ENCODE results near the gene EIF4ENIF1. TPM values are rescaled to one million over a fixed set of nuclear protein-coding genes. Genes with fewer than 3 reads are reported as not detected.

EIF4ENIF1 gene
- total RNA-seq, 4 donors from 2014 or later, result 22.2 to 47.9 (median 26.2) TPM

DNA sequence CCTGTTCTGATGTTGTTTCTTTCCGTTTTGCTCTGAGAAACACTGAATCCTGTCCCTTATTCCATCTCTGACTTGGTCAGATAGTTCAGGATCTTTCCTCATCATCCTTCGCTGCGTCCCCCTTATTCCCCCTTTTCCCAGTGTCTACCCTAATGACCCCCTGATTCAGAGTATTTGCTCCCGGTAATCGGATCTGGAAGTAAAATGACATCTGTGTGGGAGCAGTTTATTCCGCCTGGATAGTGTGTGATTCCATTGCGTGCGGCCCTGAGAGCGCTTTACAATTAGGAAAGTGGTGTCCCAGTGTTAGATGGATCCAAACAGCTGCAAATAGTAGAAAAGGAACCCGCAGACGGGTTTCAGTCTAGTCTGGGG lies 89.6 kb downstream of the EIF4ENIF1 start:
- no peak for DNase-seq
- peaks cover 0 to 16% (median 3%) of the 10 kb centered on the region in 4 donors for H3K4me1 ChIP-seq

DNA sequence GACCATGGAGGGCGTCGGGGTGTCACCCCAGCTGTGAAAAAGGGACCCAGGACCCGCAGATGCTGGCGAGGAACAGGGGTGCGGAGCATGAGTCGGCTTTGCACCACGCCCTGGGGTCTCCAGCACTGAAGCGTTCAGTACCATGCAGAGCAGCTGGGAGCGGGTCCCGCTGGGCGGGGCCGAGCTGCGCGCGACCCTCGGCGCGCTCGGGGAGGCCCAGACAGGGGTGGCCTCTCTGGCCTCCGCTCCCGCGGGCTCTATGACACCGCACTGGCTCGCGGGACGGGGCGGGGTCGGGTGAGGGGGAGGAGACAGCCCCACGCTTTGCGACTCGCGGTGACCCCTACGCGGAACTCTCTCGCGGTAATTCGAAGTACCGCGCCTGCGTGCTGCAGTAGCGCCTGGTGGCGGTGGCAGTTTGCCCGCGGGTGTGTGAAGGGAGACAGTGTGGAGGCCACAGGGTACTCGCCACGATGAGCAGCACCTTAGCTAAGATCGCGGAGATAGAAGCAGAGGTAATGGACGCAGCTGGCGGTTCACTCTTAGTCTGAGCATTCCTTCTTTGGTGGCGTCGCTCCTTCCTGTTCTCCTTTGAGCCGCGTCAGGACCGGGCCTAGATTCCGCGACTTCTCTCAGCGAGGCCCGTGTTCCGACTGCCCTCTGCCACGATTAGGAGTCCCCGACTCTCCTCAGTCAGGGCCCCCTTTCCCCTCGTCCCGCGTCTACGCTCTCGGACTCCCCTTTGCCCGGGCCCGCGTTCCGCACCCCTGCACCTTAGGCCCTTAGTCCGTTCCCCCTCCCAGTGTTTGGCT lies 90.2 kb downstream of the EIF4ENIF1 start, which contains the start of gene DRG1:
Gene DRG1 (plus strand): TSS at position 394 of the 812 bp plus-strand sequence. CDS start 80 bp downstream, at position 474.
- peak; percentile 95 to 98 (median 98) for DNase-seq
- Histone ChIP-seq H3K4me1 (peaks cover 0 to 16% (median 3%) of the 10 kb centered on the region in 4 donors), H3K27me3 (no peaks in the 10 kb centered on the region), H3K36me3 (peaks cover 0 to 24% (median 0%) of the 10 kb centered on the region in 3 donors), H3K9me3 (no peaks in the 10 kb centered on the region), H3K4me3 (peak within 1 kb of the TSS; percentile 56 to 82 (median 70)), H3K27ac (peak within 1 kb of the TSS; percentile 72 to 89 (median 84))
- TF ChIP-seq, protein P1, sequence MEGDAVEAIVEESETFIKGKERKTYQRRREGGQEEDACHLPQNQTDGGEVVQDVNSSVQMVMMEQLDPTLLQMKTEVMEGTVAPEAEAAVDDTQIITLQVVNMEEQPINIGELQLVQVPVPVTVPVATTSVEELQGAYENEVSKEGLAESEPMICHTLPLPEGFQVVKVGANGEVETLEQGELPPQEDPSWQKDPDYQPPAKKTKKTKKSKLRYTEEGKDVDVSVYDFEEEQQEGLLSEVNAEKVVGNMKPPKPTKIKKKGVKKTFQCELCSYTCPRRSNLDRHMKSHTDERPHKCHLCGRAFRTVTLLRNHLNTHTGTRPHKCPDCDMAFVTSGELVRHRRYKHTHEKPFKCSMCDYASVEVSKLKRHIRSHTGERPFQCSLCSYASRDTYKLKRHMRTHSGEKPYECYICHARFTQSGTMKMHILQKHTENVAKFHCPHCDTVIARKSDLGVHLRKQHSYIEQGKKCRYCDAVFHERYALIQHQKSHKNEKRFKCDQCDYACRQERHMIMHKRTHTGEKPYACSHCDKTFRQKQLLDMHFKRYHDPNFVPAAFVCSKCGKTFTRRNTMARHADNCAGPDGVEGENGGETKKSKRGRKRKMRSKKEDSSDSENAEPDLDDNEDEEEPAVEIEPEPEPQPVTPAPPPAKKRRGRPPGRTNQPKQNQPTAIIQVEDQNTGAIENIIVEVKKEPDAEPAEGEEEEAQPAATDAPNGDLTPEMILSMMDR (IDR thresholded peaks at IDR 0.05), result peak in 4 of 6 experiments; percentile 18 to 43 (median 40)
- TF ChIP-seq POLR2A (IDR thresholded peaks at IDR 0.05), result peak; percentile 93 to 94

More for the DNA sequence above, 89.6 kb downstream of the EIF4ENIF1 start:
- Histone ChIP-seq H3K27me3 (no peaks in the 10 kb centered on the region), H3K36me3 (peaks cover 0 to 30% (median 0%) of the 10 kb centered on the region in 3 donors), H3K9me3 (no peaks in the 10 kb centered on the region), H3K27ac (peak overlapping the region; percentile 72 to 89 (median 84)), H3K4me3 (peak overlapping the region; percentile 56 to 82 (median 70))
- TF ChIP-seq, protein P1 (IDR thresholded peaks at IDR 0.05), result no peak
- TF ChIP-seq POLR2A (IDR thresholded peaks at IDR 0.05), result no peak

DNA sequence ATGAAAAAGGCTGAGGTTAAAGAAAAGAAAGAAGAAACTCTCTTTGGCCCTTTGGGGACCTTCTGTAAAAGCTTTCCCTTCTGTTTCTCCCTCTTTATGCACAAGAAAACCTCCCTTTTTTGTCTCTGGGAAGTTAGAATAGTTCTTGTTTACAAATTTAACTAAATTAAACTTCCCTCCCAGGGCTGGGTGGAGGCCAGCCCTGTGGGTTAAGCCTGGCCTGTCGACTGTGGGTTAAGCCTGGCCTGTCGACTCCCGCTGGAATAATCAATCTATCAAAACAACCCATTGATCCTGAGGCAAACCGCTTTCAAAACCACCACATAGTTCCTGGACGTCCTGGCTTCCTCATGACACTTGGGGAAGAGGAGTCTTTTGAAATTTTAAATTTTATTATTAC lies 91.4 kb downstream of the EIF4ENIF1 start:
- TF ChIP-seq, protein P1 (IDR thresholded peaks at IDR 0.05), result no peak
- no peak for TF ChIP-seq POLR2A (IDR thresholded peaks at IDR 0.05)
- Histone ChIP-seq H3K4me1 (peaks cover 0 to 16% (median 3%) of the 10 kb centered on the region in 4 donors), H3K4me3 (no peak overlapping the region), H3K9me3 (no peaks in the 10 kb centered on the region), H3K27ac (no peak overlapping the region), H3K36me3 (peaks cover 0 to 12% (median 0%) of the 10 kb centered on the region in 3 donors), H3K27me3 (no peaks in the 10 kb centered on the region)
- no peak for DNase-seq

DNA sequence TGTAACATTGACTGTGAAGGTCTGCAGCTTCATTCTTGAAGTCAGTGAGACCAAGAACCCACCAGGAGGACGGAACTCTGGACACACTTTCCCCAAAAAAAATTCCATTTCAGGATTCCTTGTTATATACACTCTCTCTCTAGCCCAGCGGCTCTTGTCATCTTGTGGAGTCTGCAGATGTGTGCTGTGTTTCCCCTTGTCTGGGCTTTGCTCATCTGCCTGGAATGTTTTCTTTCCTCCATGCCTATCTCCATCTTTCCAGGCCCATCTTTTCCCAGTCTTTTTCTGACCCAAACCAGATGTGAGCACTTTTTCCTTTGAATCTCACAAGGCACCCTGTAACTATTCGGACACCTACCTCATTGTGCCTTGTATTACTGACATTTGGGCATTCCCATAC lies 95.3 kb downstream of the EIF4ENIF1 start:
- H3K4me1 ChIP-seq, result peaks cover 0 to 4% (median 0%) of the 10 kb centered on the region in 4 donors
- no peak for DNase-seq
- H3K9me3 ChIP-seq, result no peaks in the 10 kb centered on the region
- H3K27me3 ChIP-seq, result no peaks in the 10 kb centered on the region
- no peak overlapping the region for H3K4me3 ChIP-seq
- TF ChIP-seq, protein P1 (IDR thresholded peaks at IDR 0.05), result no peak
- no peak for TF ChIP-seq POLR2A (IDR thresholded peaks at IDR 0.05)
- H3K27ac ChIP-seq, result no peak overlapping the region
- H3K36me3 ChIP-seq, result no peaks in the 10 kb centered on the region

DNA sequence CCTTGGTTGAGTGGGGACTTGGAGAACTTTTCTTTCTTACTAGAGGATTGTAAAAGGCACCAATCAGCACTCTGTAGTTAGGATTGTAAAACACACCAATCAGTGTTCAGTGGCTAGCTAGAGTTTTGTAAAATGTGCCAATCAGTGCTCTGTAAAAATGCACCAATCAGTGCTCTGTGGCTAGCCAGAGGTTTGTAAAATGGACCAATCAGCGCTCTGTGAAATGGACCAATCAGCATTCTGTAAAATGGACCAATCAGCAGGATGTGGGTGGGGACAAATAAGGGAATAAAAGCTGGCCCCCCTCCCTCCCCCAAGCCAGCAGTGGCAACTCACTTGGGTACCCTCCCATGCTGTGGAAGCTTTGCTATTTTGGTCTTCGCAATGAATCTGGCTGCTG lies 95.7 kb downstream of the EIF4ENIF1 start:
- H3K36me3 ChIP-seq, result no peaks in the 10 kb centered on the region
- H3K9me3 ChIP-seq, result no peaks in the 10 kb centered on the region
- H3K4me3 ChIP-seq, result no peak overlapping the region
- no peak for TF ChIP-seq POLR2A (IDR thresholded peaks at IDR 0.05)
- TF ChIP-seq, protein P1 (IDR thresholded peaks at IDR 0.05), result no peak
- no peaks in the 10 kb centered on the region for H3K27me3 ChIP-seq
- peaks cover 0 to 3% (median 0%) of the 10 kb centered on the region in 4 donors for H3K4me1 ChIP-seq
- no peak for DNase-seq
- no peak overlapping the region for H3K27ac ChIP-seq

Small RNA genes lying within 50 kb of the gene (small RNA-seq; reads per million reads assigned to genes)
- gene AL096701.2 (0 reads per million in 2 donors), gene RNU6-28P (0 reads per million in 2 donors)

Other genes starting within 250 kb of the EIF4ENIF1 start
- gene PIK3IP1, start 197.4 kb downstream of the EIF4ENIF1 start, total RNA-seq, result 10 to 100 TPM; 23.7 to 60.2 (median 30.7) TPM
- 10 to 100 TPM; 12.4 to 28.3 (median 21.2) TPM for gene PATZ1, start 143.5 kb downstream of the EIF4ENIF1 start, total RNA-seq
- 10 to 100 TPM; 31.3 to 84.2 (median 33.2) TPM for gene DRG1, start 90.2 kb downstream of the EIF4ENIF1 start, total RNA-seq
- 100 to 1,000 TPM; 124 to 307 (median 198) TPM for gene SFI1, start 6.7 kb upstream of the EIF4ENIF1 start, total RNA-seq
- 10 to 100 TPM; 27.5 to 68.1 (median 61.4) TPM for gene PISD, start 172.4 kb upstream of the EIF4ENIF1 start, total RNA-seq